ENCODE data around the gene HOXA6. TPM values are rescaled to one million over a fixed set of nuclear protein-coding genes. Genes with fewer than 3 reads are reported as not detected.

Gene HOXA6
- total RNA-seq, 1 experiment from 2014 or later, result 3.3 TPM

DNA sequence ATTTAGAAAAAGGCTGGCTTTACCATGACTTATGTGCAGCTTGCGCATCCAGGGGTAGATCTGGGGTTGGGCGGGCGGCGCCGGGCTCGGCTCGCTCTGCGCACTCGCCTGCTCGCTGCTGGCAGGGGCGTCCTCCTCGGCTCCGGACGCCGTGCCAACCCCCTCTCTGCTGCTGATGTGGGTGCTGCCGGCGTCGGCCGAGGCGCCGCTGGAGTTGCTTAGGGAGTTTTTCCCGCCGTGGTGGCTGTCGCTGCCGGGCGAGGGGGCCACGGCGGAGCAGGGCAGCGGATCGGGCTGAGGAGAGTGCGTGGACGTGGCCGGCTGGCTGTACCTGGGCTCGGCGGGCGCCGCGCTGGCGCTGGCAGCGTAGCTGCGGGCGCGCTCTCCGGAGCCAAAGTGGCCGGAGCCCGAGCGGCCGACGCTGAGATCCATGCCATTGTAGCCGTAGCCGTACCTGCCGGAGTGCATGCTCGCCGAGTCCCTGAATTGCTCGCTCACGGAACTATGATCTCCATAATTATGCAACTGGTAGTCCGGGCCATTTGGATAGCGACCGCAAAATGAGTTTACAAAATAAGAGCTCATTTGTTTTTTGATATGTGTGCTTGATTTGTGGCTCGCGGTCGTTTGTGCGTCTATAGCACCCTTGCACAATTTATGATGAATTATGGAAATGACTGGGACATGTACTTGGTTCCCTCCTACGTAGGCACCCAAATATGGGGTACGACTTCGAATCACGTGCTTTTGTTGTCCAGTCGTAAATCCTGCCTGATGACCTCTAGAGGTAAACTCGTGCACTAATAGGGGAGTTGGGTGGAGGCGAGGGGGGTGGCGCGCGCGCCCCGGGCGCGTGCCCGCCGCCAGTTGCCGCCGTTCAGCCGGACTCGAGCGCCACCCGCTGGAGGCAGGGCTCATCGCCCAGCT, 4.3 kb downstream of the HOXA6 start, which contains the start of gene HOXA5:
HOXA5 (minus strand) TSS at position 659 of the 927 bp plus-strand sequence; CDS start at position 585, 74 bp downstream.
- peak within 1 kb of the TSS; percentile 84 for H3K27ac ChIP-seq (ENCODE audit: low read length)
- TF ChIP-seq POLR2AphosphoS5 (IDR thresholded peaks at IDR 0.05; ENCODE audit: low read depth, low read length), result no peak; the same call in 1 of the 2 replicates
- TF ChIP-seq, protein P1, sequence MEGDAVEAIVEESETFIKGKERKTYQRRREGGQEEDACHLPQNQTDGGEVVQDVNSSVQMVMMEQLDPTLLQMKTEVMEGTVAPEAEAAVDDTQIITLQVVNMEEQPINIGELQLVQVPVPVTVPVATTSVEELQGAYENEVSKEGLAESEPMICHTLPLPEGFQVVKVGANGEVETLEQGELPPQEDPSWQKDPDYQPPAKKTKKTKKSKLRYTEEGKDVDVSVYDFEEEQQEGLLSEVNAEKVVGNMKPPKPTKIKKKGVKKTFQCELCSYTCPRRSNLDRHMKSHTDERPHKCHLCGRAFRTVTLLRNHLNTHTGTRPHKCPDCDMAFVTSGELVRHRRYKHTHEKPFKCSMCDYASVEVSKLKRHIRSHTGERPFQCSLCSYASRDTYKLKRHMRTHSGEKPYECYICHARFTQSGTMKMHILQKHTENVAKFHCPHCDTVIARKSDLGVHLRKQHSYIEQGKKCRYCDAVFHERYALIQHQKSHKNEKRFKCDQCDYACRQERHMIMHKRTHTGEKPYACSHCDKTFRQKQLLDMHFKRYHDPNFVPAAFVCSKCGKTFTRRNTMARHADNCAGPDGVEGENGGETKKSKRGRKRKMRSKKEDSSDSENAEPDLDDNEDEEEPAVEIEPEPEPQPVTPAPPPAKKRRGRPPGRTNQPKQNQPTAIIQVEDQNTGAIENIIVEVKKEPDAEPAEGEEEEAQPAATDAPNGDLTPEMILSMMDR (IDR thresholded peaks at IDR 0.05), result peak; percentile 95
- H3K4me3 ChIP-seq (ENCODE audit: low read depth in 2 of 2, low read length in 2 of 2), result peak within 1 kb of the TSS; percentile 58 to 87
- in situ Hi-C loops (cut with HindIII; ENCODE audit: low pct_unique_long_range_greater_than_20kb, low sequenced_read_pairs) (loop anchor here (5.0 kb wide), 1 partner anchor 286 kb away; no protein-coding TSS in a partner anchor), intact Hi-C loops (cut with micrococcal nuclease; ENCODE audit: unreplicated experiment) (no loop called here)
- peaks cover 14% of the 10 kb centered on the region for H3K4me1 ChIP-seq (ENCODE audit: control insufficient read depth, insufficient read depth, low read length)
- H3K27me3 ChIP-seq (ENCODE audit: control insufficient read depth, insufficient read depth, low read length), result no peaks in the 10 kb centered on the region
- DNase-seq (ENCODE audit: low read depth, low spot score) (peak; percentile 79), ATAC-seq (peak; percentile 85)
- CTCF ChIA-PET, result interaction anchor here (0.8 to 2.7 kb wide), 4 partner anchors 12 to 462 kb away, joined by 3 to 9 read pairs (median 4); no protein-coding TSS in a partner anchor
- POLR2A ChIA-PET, result no interaction called here
- BruUV-seq (replicated peaks), result no TSS peak
- H3K9me3 ChIP-seq (ENCODE audit: control insufficient read depth, insufficient read depth, low read depth, low read length), result no peaks in the 10 kb centered on the region
- H3K36me3 ChIP-seq (ENCODE audit: control insufficient read depth, insufficient read depth, low read length), result no peaks in the 10 kb centered on the region

GRCh38 chr7:27142580-27143022, 5.0 kb downstream of the HOXA6 start:
- H3K4me1 ChIP-seq (ENCODE audit: control insufficient read depth, insufficient read depth, low read length), result peaks cover 20% of the 10 kb centered on the region
- BruUV-seq (replicated peaks), result no TSS peak
- peak overlapping the region; percentile 58 to 87 for H3K4me3 ChIP-seq (ENCODE audit: low read depth in 2 of 2, low read length in 2 of 2)
- no peaks in the 10 kb centered on the region for H3K36me3 ChIP-seq (ENCODE audit: control insufficient read depth, insufficient read depth, low read length)
- ATAC-seq (peak; percentile 55), DNase-seq (ENCODE audit: low read depth, low spot score) (no peak)
- H3K9me3 ChIP-seq (ENCODE audit: control insufficient read depth, insufficient read depth, low read depth, low read length), result no peaks in the 10 kb centered on the region
- intact Hi-C loops (cut with micrococcal nuclease; ENCODE audit: unreplicated experiment), result no loop called here
- ChIA-PET POLR2A (no interaction called here), CTCF (interaction anchor here (0.6 to 2.7 kb wide), 4 partner anchors 37 to 461 kb away, joined by 3 to 9 read pairs (median 4); no protein-coding TSS in a partner anchor)
- peak overlapping the region; percentile 84 for H3K27ac ChIP-seq (ENCODE audit: low read length)
- TF ChIP-seq, protein P1 (IDR thresholded peaks at IDR 0.05), result no peak
- TF ChIP-seq REST (IDR thresholded peaks at IDR 0.05; ENCODE audit: insufficient read depth in 1 of 2, low read depth in 2 of 2, low read length in 1 of 2) (no peak), TCF7L2 (IDR thresholded peaks at IDR 0.05; ENCODE audit: low read depth, low read length) (no peak), POLR2AphosphoS5 (IDR thresholded peaks at IDR 0.05; ENCODE audit: low read depth, low read length) (no peak), SIN3A (IDR thresholded peaks at IDR 0.05; ENCODE audit: borderline replicate concordance, insufficient read depth, low read depth, low read length) (no peak)
- in situ Hi-C loops (cut with HindIII; ENCODE audit: low pct_unique_long_range_greater_than_20kb, low sequenced_read_pairs), result loop anchor here (5.0 kb wide), 1 partner anchor 285 kb away; no protein-coding TSS in a partner anchor
- no peaks in the 10 kb centered on the region for H3K27me3 ChIP-seq (ENCODE audit: control insufficient read depth, insufficient read depth, low read length)

Measured in Panc1 (cell line).